Measurements from ENCODE around the gene UBC. TPM values are rescaled to one million over a fixed set of nuclear protein-coding genes. Genes with fewer than 3 reads are reported as not detected.
A peak's percentile ranks its signal among the peaks of the same experiment; 100 is the strongest.

Gene UBC
- total and polyA plus RNA-seq, 2 of the 4 experiments (the other 2 are of a cell fraction): 2,042 to 4,320 TPM

DNA sequence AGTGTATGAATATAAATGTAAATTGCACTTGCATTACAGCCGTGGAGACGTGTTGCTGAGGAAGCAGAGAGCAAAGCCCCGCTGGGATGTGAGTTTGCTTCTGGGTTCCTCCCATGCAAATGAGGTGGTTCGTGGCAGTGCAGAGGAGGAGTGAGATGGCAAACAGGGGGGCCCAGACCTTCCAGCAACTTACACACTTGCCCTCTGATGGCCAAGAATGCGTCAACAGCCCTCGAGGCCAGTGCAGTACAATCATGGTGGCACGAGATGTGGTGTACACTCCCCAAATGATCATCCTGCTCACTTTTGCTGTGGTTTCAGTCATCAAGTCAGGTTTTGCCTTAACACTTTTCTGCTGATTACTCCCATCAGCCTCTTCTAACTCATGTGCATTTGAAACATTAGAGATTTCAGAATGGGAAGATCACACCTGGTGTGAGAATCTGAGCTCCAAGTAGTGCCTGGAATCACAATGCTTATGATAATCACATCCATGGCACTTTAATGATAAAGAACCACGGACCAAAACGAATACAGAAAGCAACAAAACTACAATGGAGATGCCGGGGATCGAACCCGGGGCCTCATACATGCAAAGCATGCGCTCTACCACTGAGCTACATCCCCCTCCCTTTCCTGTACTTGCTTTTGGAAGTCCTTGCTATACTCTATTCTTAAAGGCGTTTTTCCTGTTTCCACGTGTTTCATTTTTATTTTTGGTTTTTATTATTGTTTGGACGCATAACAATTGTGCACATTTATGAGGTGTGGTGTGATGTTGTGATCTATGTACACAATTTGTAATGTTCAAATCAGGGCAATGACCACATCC is 7.0 kb upstream of the UBC start:
- Histone ChIP-seq H3K4ac (ENCODE audit: low read depth, low read length) (peak overlapping the region; percentile 26), H3K23ac (ENCODE audit: low read depth, low read length) (peak overlapping the region; percentile 46), H3K9me3 (ENCODE audit: control insufficient read depth, insufficient read depth, low read length) (no peaks in the 10 kb centered on the region), H3K27ac (ENCODE audit: insufficient read depth, low read length) (peak overlapping the region; percentile 23; the same call in 1 of the 2 replicates), H3K27me3 (ENCODE audit: control insufficient read depth, insufficient read depth, low read length) (no peaks in the 10 kb centered on the region), H3K4me2 (ENCODE audit: low read depth, low read length) (peak overlapping the region; percentile 83), H4K5ac (ENCODE audit: low read depth, low read length) (peak overlapping the region; percentile 23; the same call in 1 of the 2 replicates), H3K4me3 (ENCODE audit: insufficient read depth, low read depth, low read length) (peak overlapping the region; percentile 36; the same call in 1 of the 2 replicates), H4K8ac (ENCODE audit: low read depth in 2 of 2, low read length in 2 of 2) (peak overlapping the region in 1 of 2 experiments; percentile 41; a peak in 1 of 4 replicates), H2BK5ac (ENCODE audit: low read depth, low read length, poor library complexity, severe bottlenecking) (peak overlapping the region; percentile 73), H3K14ac (replicated peaks; ENCODE audit: low read depth, low read length) (peak overlapping the region; percentile 47), H2BK15ac (ENCODE audit: low read depth, low read length) (peak overlapping the region; percentile 8; the same call in 1 of the 3 replicates), H2AFZ (replicated peaks; ENCODE audit: low read length, poor library complexity) (peak overlapping the region; percentile 76), H3K18ac (ENCODE audit: low read depth, low read length) (peak overlapping the region; percentile 53), H4K91ac (ENCODE audit: insufficient read depth, low read depth, low read length) (peak overlapping the region; percentile 35; the same call in 1 of the 2 replicates), H3K36me3 (ENCODE audit: control insufficient read depth, insufficient read depth, low read length) (no peaks in the 10 kb centered on the region), H2AK9ac (replicated peaks; ENCODE audit: low read depth, low read length, poor library complexity) (peak overlapping the region; percentile 9), H3K9me1 (ENCODE audit: insufficient read depth, low read length) (peaks cover 14% of the 10 kb centered on the region), H2AK5ac (ENCODE audit: low read depth, low read length) (peak overlapping the region; percentile 84; the same call in 1 of the 2 replicates), H2BK20ac (ENCODE audit: low read depth, low read length) (no peak overlapping the region), H3K9ac (ENCODE audit: low read depth, low read length) (peak overlapping the region; percentile 51; the same call in 1 of the 2 replicates), H4K20me1 (ENCODE audit: insufficient read depth, low read length) (no peaks in the 10 kb centered on the region), H3K4me1 (ENCODE audit: control insufficient read depth, insufficient read depth, low read length) (peaks cover 14% of the 10 kb centered on the region), H2BK120ac (ENCODE audit: low read depth, low read length) (no peak overlapping the region; the same call in 1 of the 2 replicates), H3K79me1 (ENCODE audit: low read depth in 1 of 2, low read length in 2 of 2) (peaks cover 0 to 23% of the 10 kb centered on the region in 2 experiments; a peak in 2 of 4 replicates), H3K56ac (ENCODE audit: extremely low read depth, insufficient read depth, low read length) (no peak overlapping the region)
- in situ Hi-C loops (cut with MboI; ENCODE audit: low sequenced_read_pairs): no loop called here
- ChIA-PET CTCF (interaction anchor here (0.6 to 1.3 kb wide), 3 partner anchors 15 to 146 kb away, joined by 3 to 4 read pairs (median 3); no protein-coding TSS in a partner anchor), POLR2A (ENCODE audit: unreplicated experiment) (no interaction called here)
- intact Hi-C loops (cut with micrococcal nuclease): no loop called here
- TF ChIP-seq FOS (IDR thresholded peaks at IDR 0.05; ENCODE audit: low read depth, low read length): peak; percentile 92
- TF ChIP-seq MAZ (IDR thresholded peaks at IDR 0.05; ENCODE audit: borderline replicate concordance, low read depth, low read length): no peak
- WGBS, 2 experiments (ENCODE audit: extremely low coverage in 2 of 2, insufficient read length in 1 of 2): 57% methylated on average over 6 of the region's 16 CpGs; no CpG with 5 or more reads in 1 of the 2 experiments
- dilution Hi-C loops (cut with HindIII; ENCODE audit: low sequenced_read_pairs, unreplicated experiment): no loop called here
- no TSS peak for BruUV-seq (replicated peaks)
- DNase-seq (peak; percentile 66), ATAC-seq (ENCODE audit: low read depth) (peak; percentile 30)
